ENCODE results near the gene TTC12.

Gene TTC12

DNA sequence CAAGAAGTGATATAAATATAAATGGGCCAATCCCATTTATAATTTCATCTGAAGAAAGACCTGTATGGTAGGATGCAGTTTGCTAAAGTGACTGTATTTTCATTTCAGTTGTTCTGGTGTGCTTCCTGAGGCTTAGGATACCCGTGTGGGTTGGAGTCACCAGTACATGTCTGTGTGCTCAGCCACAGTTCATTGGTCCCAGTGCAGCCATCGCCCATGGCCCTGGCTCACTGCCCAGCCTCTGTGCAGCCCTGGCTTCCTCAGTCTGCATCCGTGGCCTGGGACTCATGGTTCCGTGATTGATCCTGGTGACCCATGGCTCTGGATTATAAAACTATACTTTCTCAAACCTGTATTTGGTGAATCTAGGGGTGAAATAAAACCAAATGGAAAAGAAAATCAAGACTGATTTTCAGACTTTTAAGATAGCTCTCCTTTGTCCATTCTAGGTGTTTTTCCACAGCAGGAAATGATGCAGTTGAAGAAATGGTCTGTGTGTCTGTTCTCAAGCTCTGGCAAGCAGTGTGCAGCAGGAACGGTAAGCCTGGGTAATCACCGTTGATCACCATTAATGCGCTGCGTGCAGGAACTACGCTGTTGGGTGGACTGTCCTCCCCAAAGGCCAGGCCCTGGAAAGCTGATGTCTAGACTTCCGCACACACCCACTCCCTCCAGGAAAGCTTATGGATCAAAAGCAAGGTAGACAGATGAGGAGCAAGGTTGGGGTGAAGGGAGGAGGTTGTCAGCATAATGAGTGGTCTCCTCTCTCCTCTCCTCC lies 27.2 kb downstream of the TTC12 start:
- no peaks in the 10 kb centered on the region for H3K27me3 ChIP-seq (replicated peaks; ENCODE audit: control insufficient read depth, insufficient read depth, low read length)
- no peak for TF ChIP-seq CTCF (IDR thresholded peaks at IDR 0.05; ENCODE audit: insufficient read depth, low read length, poor library complexity, severe bottlenecking)
- no peak for DNase-seq (ENCODE audit: extremely low read depth, insufficient read length)
- H3K36me3 ChIP-seq (ENCODE audit: control insufficient read depth, insufficient read depth, low read length), result peaks cover 7% of the 10 kb centered on the region
- no peak overlapping the region for H3K4me3 ChIP-seq (replicated peaks; ENCODE audit: low read depth, low read length)

GRCh38 chr11:113345978-113346377 lies 31.6 kb downstream of the TTC12 start:
- Histone ChIP-seq H3K36me3 (ENCODE audit: control insufficient read depth, insufficient read depth, low read length) (no peaks in the 10 kb centered on the region; the same call in none of the 2 replicates), H3K27me3 (replicated peaks; ENCODE audit: control insufficient read depth, insufficient read depth, low read length) (no peaks in the 10 kb centered on the region), H3K4me3 (replicated peaks; ENCODE audit: low read depth, low read length) (no peak overlapping the region)
- no peak for DNase-seq (ENCODE audit: extremely low read depth, insufficient read length)
- no peak for TF ChIP-seq CTCF (IDR thresholded peaks at IDR 0.05; ENCODE audit: insufficient read depth, low read length, poor library complexity, severe bottlenecking)

- no peak overlapping the region for H3K4me3 ChIP-seq (replicated peaks; ENCODE audit: low read depth, low read length)
- no peaks in the 10 kb centered on the region; the same call in none of the 2 replicates for H3K36me3 ChIP-seq (ENCODE audit: control insufficient read depth, insufficient read depth, low read length)
- H3K27me3 ChIP-seq (replicated peaks; ENCODE audit: control insufficient read depth, insufficient read depth, low read length), result no peaks in the 10 kb centered on the region
- no peak for DNase-seq (ENCODE audit: extremely low read depth, insufficient read length)
- TF ChIP-seq CTCF (IDR thresholded peaks at IDR 0.05; ENCODE audit: insufficient read depth, low read length, poor library complexity, severe bottlenecking), result no peak
Measured at GRCh38 chr11:113349528-113349927, 35.1 kb downstream of the TTC12 start.

GRCh38 chr11:113350336-113351067 lies 36.1 kb downstream of the TTC12 start:
- DNase-seq (ENCODE audit: extremely low read depth, insufficient read length), result no peak
- Histone ChIP-seq H3K4me3 (replicated peaks; ENCODE audit: low read depth, low read length) (no peak overlapping the region), H3K27me3 (replicated peaks; ENCODE audit: control insufficient read depth, insufficient read depth, low read length) (no peaks in the 10 kb centered on the region), H3K36me3 (ENCODE audit: control insufficient read depth, insufficient read depth, low read length) (no peaks in the 10 kb centered on the region; the same call in none of the 2 replicates)
- no peak for TF ChIP-seq CTCF (IDR thresholded peaks at IDR 0.05; ENCODE audit: insufficient read depth, low read length, poor library complexity, severe bottlenecking)

DNA sequence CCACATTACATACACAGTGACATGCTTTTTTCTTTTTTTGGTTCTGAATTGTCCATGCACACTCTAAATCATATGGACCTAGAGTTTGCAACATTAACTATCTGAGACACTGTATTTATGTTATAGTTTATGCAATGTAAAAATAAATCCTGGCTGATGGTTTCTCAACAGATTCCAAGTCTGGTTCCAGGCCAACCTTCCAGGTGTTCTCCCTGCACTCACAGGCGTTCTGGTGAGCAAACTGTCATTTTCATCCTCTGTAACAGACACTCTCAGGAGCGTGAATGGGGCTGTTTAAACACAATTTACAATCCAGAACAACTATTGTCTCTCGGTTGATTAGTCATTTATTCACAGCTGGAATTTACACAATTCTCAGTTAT lies 36.7 kb downstream of the TTC12 start:
- Histone ChIP-seq H3K36me3 (ENCODE audit: control insufficient read depth, insufficient read depth, low read length) (no peaks in the 10 kb centered on the region; the same call in none of the 2 replicates), H3K4me3 (replicated peaks; ENCODE audit: low read depth, low read length) (no peak overlapping the region), H3K27me3 (replicated peaks; ENCODE audit: control insufficient read depth, insufficient read depth, low read length) (no peaks in the 10 kb centered on the region)
- TF ChIP-seq CTCF (IDR thresholded peaks at IDR 0.05; ENCODE audit: insufficient read depth, low read length, poor library complexity, severe bottlenecking), result no peak
- no peak for DNase-seq (ENCODE audit: extremely low read depth, insufficient read length)
